Gastrocnemius medialis (tissue), 4 donors: ENCODE measurements around the gene LEFTY1.

Experiments
- POLR2A ChIP-seq, 2 donors: fragments of 450-650 bp; IDR thresholded peaks; one replicate each; pipeline ENCODE4 v1.6.1; 2017; ENCODE audit warnings: antibody characterized with exemption in 2 of 2, mild to moderate bottlenecking in 2 of 2, moderate library complexity in 2 of 2
- TF ChIP-seq, protein P1 (sequence below), 5 experiments: fragments of 450-650 bp in 3 of 5; fragments of 200-600 bp in 2 of 5; sonication (generic) in 2 of 5; IDR thresholded peaks in 4 of 5; conservative IDR thresholded peaks in 1 of 5; 1 replicate in 4 of 5; 2 replicates in 1 of 5; pipeline ENCODE4 v1.5.1; 2016 to 2019; ENCODE audit warnings: antibody characterized with exemption in 5 of 5, mild to moderate bottlenecking in 3 of 5, moderate library complexity in 3 of 5

DNA sequence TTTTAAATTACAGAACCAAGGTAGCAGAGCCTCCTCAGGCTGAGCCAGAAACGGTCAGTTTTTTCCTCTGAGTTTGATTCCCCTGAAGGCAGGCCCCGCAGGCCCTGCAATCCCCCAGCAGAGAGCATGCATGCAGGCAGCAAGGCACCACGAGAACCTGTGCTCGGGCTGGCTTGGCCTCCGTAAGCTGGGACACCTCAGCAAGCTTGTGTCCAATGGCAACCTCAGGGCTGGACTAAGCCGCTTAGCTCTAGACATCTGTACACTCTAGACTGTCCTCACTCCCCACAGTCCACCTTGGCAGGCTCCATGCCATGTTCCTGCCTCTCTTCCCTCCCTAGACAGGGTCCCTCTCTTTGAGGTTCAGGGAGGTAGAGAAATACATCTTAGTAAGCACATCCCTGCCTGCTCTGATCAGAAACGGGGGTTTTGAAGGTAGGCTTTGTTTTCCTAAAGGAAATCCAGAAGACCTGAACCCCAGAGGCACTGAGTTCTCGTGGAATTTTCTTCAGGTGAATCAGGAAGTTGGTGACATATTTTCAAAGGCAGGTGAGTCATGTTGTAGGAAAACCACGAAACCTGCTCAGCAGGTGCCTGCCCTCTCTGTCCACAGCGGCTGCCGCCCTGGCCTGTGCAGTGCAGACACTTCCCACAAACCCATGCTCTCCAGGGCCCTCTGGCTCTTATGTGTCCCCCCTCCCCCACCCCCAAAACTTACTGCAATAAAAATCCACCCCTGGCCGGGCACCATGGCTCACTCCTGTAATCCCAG lies 13.7 kb downstream of the LEFTY1 start:
- TF ChIP-seq, protein P1, sequence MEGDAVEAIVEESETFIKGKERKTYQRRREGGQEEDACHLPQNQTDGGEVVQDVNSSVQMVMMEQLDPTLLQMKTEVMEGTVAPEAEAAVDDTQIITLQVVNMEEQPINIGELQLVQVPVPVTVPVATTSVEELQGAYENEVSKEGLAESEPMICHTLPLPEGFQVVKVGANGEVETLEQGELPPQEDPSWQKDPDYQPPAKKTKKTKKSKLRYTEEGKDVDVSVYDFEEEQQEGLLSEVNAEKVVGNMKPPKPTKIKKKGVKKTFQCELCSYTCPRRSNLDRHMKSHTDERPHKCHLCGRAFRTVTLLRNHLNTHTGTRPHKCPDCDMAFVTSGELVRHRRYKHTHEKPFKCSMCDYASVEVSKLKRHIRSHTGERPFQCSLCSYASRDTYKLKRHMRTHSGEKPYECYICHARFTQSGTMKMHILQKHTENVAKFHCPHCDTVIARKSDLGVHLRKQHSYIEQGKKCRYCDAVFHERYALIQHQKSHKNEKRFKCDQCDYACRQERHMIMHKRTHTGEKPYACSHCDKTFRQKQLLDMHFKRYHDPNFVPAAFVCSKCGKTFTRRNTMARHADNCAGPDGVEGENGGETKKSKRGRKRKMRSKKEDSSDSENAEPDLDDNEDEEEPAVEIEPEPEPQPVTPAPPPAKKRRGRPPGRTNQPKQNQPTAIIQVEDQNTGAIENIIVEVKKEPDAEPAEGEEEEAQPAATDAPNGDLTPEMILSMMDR (IDR thresholded peaks at IDR 0.05 in 4 of 5, conservative IDR thresholded peaks at IDR 0.05 in 1 of 5) = no peak
- no peak for TF ChIP-seq POLR2A (IDR thresholded peaks at IDR 0.05)
